GM19025 (cell line): ENCODE results near the gene MT1M.
"Not testable (repeated sequence)": the region's sequence is repeated elsewhere in the genome, so short reads cannot be mapped to it uniquely, and the experiment has no call there.

Experiments used
- ATAC-seq: cut with Tn5 transposase; IDR thresholded peaks from one replicate; pipeline ENCODE4 v1.9.1; 2021; ENCODE audit warnings: mild to moderate bottlenecking, low read depth, moderate library complexity; ENCODE audit not compliant: unreplicated experiment

MT1M gene

DNA sequence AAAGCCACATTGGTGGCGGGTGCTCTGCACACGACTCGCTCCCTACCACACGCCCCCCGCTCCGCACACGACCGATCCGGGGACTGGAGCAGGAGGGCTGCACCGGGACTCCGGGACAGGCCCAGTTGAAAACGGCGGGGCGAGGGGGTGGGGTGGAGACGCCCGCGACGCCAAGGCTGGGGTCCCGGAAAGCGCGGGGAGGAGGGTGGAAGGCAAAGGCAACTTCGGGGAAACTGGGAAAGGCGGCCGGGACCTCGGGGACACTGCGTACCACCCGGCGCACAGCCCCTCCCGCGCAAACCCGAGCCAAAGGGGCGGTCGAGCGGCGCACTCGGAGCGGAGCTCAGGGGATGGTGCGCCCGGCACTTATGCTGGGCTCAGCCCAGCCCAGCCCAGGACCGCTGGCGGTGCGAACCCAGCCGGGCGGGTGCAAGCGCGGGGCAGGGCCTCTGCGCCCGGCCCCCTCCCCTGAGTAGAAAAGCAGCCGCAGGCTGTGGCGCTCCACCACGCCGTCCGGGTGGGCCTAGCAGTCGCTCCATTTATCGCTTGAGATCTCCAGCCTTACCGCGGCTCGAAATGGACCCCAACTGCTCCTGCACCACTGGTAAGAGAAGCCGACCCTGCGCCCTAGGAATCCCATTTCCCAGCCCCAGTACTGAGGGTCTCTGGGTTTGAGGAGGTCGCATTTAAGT, at the start of gene MT1M:
Gene MT1M (plus strand): TSS at position 504 of the 692 bp plus-strand sequence. CDS start 73 bp downstream, at position 577.
- ATAC-seq: no peak

DNA sequence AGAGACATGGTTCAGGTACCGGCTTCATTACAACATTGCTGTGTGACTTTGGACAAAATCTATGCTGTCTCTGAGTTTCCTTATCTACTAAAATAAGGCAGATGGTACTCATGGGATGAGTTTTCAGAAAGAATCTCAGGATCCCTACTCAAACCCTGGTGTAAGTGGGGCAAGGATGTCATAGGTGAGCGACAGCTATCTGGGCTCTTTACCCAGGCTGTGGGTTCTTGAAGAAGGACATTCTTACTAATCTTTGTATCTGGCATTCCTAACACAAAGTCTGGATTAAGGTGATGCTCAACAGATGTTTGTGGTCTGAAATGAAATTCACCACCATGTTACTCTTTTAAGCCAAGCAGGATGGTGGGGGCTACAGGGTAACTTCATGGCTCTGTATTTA, 49.5 kb upstream of the MT1M start:
- not testable (repeated sequence) for ATAC-seq

- ATAC-seq: no peak
Measured at GRCh38 chr16:56583351-56584168, 48.9 kb upstream of the MT1M start.

GRCh38 chr16:56584276-56584675, 48.2 kb upstream of the MT1M start:
- ATAC-seq: no peak

GRCh38 chr16:56588781-56589140, 43.7 kb upstream of the MT1M start:
- no peak for ATAC-seq

DNA sequence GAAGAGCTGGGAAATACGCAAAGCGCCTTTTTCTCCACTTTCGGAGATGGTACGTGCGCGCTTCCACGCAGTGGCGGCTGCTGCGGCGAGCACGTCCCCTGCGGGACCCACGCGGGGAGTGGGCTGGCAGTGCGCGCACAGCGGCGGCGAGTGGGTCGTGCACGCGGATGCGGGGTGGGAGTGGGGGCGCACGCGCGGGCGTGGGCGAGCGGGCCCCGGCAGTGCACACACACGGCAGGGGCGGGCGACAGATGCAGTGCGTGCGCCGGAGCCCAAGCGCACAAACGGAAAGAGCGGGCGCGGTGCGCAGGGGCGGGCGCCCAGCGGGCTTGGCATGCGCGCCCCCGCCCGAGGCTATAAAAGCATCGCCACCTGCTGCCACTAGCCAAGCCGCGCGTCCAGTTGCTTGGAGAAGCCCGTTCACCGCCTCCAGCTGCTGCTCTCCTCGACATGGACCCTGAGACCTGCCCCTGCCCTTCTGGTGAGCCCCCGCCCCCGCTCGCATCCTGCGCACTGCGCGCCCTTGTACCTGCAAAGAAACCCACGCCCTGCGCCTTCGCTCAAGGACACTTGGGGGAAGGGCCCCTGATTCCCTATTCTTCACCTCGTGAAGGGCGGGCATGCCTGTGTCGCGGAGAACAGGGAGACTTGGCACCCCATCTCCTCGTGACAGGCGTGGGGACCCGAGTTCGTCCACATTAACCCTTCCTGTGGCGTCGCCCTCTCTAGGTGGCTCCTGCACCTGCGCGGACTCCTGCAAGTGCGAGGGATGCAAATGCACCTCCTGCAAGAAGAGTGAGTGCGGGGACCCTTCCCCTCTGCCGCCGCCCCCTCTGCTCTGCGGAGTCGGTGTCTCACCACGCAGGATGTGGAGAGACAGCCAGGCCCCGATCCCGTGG, 43.1 kb upstream of the MT1M start, which contains the start of gene MT3:
Gene MT3 (plus strand): TSS at position 388 of the 899 bp plus-strand sequence. CDS start 63 bp downstream, at position 451.
- no peak for ATAC-seq

DNA sequence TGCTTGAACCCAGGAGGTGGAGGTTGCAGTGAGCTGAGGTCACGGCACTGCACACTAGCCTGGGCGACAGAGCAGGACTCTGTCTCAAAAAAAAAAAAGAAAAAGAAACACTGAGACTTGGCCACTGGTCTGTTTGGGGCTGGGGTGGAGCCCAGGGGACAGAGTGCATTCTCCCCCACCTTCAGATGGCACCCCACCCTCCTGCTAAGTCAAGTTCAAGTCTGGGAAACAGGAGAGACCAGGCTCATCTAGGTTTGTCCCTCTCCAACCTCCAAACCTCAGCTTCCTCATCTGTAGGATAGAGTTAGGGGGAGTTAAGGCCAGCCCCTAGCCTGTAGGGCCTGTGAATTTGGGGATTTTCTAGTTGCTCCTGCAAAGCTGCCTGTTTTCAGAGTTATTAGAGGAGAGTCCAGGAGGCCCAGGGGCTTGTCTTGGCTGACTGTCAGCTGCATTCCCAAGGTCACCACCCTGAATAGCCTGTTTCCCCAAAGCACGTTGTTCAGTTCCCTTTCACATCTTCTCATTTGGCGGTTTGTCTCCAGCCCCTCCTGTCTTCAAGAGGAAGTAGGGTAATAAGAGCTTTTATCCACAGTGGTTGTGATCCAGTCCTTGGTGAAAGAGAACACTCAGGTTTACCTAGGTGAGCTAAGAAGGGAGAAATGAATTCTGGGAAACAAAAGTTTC, 40.9 kb upstream of the MT1M start:
- no peak for ATAC-seq

DNA sequence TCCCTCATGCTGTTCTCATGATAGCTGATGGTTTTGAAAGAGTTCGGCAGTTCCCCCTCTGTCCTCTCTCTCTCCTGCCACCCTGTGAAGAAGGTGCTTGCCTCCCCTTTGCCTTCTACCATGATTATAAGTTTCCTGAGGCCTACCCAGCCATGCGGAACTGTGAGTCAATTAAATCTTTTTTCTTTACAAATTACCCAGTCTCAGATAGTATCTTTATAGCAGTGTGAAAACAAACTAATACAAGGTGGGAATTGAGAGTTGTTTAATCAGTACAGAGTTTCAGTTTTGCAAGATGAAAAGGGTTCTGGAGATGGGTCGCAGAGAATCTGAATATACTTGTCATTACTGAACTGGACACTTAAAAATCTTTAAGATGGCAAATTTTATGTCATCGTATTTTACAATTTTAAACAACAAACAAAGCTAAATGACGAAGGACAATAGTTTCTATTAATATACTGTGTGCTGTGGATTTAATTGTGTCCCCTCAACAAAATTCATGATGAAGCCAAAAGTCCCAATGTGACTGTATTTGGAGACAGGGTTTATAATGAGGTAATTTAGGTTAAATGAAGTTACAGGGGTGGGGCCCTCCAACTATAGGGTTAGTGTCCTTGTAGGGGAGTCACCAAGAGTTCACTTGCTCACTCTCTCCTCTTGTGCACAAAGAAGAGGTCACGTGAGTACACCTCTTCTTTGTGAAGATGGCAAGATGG, 38.7 kb upstream of the MT1M start:
- no peak for ATAC-seq

GRCh38 chr16:56594292-56594619, 38.2 kb upstream of the MT1M start:
- no peak for ATAC-seq

DNA sequence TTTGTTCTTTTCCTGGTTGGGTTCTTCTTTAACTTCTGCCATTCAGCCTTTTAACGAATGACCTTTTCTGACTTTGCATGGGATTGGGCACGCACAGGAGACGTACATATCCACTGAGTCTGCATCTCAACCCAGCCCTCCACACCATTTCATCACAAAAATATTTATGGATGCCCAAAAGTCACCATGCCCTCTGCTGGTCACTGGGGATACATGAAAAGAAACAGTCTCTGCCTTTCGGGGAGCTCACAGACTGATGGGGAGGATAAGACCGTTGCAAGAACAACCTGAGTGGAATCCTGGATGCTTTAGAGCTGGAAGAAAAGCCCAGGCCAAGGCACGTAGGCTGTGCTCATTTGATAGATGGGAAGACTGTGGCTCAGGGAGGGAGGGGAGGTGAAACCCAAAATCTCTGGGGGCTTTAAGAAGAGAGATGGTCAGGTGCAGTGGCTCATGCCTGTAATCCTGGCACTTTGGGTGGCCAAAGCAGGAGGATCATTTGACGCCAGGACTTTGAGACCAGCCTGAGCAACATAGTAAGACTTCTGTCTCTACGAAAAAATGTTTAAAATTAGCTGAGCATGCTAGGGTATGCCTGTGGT, 32.0 kb upstream of the MT1M start:
- no peak for ATAC-seq

DNA sequence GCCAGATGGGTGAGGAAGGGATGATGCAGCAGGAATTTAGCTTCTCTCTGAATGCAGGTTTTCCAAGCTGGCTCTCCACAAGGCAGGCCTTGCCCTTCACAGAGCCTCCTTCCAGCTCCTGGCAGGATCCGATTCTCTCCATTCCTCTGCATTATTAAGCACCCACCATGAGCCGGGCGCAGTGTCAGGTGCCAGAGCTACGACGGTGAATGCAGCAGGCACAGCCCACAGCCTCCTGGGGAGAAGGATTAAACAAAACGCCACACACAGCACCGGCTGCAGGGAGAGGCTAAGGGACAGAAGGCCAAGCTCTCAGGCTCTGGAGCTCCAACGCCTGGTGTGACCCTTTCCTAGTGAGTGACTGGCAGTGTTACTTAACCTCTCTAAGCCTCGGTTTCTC, 31.1 kb upstream of the MT1M start:
- no peak for ATAC-seq

DNA sequence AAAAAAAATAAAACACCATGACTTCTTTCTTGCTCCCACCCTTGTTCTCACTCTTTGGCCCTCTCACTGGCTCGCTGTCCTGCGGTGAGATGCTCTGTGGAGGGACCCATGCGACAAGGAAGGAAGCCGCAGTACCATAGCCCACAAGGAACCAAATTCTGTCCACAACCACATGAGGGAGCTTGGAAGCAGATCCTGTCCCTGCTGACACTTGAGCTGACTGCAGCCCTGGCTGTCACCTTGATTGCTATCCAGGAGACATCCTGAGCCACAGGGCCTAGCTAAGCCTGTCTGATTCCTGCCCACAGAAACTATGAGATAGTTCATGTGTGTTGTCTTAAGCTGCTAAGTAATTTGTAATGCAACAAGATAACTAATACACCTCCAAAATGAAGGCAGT, 28.9 kb upstream of the MT1M start:
- no peak for ATAC-seq

- no peak for ATAC-seq
Measured at GRCh38 chr16:56604966-56605365, 27.5 kb upstream of the MT1M start.

GRCh38 chr16:56605475-56605874, 27.0 kb upstream of the MT1M start:
- ATAC-seq: no peak

GRCh38 chr16:56606071-56606475, 26.4 kb upstream of the MT1M start:
- no peak for ATAC-seq

DNA sequence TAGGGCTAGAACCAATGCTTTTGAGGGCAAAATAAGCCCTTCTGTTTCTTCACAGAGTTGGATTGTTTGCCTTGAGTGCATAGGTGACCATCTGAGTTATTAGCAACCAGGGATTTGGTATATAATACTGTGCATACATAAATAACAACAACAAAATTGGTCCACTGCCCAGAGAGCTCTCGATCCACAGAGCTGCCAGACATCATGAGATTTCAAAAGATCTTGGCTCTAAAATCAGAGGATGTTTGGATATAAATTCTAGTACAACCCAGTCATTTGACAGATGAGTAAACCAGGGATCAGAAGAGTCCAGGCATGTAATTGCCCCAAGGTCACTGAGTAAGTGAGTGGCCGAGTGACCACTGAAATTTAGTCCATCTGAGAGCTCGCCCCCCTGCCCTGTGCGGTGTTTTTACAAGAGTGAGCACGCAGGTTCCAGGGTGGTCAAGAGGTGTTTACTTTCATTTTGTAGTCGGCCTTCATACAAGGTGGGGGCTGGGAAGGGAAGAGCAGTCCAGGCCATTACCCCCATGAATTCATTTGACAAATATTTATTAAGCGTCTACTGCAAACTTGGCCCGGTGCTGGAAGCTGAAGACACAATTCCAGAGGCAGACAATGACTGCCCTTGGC, 25.9 kb upstream of the MT1M start:
- no peak for ATAC-seq

GRCh38 chr16:56607109-56607618, 25.3 kb upstream of the MT1M start:
- no peak for ATAC-seq

GRCh38 chr16:56607675-56608042, 24.8 kb upstream of the MT1M start:
- ATAC-seq: no peak
